Measurements from ENCODE around the gene OGA.

The OGA gene

DNA sequence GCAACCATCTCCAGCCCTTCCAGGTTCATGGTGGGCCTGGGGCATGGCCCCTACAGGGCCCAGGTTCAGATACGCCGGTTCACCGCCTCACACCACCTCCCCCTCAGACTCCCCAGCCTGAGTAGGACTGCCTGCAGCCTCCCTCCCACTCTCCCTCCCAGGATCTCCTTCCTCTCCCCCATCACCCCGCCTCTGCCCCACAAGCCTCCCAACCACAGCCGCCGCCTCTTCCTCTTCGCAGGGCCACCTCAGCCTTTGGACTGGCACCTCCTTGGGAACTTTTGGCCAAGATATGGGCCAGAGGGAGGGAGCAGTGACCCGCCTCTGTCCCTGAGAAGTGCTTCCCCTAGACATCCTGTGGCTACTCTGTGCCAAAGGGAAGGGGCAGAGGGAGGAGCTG is 16.1 kb upstream of the OGA start:
- TF ChIP-seq OSR1 (CRISPR knock-in tag; IDR thresholded peaks at IDR 0.05), result no peak
- TF ChIP-seq, protein P1, sequence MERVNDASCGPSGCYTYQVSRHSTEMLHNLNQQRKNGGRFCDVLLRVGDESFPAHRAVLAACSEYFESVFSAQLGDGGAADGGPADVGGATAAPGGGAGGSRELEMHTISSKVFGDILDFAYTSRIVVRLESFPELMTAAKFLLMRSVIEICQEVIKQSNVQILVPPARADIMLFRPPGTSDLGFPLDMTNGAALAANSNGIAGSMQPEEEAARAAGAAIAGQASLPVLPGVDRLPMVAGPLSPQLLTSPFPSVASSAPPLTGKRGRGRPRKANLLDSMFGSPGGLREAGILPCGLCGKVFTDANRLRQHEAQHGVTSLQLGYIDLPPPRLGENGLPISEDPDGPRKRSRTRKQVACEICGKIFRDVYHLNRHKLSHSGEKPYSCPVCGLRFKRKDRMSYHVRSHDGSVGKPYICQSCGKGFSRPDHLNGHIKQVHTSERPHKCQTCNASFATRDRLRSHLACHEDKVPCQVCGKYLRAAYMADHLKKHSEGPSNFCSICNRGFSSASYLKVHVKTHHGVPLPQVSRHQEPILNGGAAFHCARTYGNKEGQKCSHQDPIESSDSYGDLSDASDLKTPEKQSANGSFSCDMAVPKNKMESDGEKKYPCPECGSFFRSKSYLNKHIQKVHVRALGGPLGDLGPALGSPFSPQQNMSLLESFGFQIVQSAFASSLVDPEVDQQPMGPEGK (CRISPR knock-in tag; IDR thresholded peaks at IDR 0.05; ENCODE audit: borderline replicate concordance), result no peak
- no peak for TF ChIP-seq TOX (CRISPR knock-in tag; IDR thresholded peaks at IDR 0.05; ENCODE audit: borderline replicate concordance)
- no peak for TF ChIP-seq ZNF70 (CRISPR knock-in tag; IDR thresholded peaks at IDR 0.05)
- TF ChIP-seq, protein P2, sequence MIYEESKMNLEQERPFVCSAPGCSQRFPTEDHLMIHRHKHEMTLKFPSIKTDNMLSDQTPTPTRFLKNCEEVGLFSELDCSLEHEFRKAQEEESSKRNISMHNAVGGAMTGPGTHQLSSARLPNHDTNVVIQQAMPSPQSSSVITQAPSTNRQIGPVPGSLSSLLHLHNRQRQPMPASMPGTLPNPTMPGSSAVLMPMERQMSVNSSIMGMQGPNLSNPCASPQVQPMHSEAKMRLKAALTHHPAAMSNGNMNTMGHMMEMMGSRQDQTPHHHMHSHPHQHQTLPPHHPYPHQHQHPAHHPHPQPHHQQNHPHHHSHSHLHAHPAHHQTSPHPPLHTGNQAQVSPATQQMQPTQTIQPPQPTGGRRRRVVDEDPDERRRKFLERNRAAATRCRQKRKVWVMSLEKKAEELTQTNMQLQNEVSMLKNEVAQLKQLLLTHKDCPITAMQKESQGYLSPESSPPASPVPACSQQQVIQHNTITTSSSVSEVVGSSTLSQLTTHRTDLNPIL (CRISPR knock-in tag; IDR thresholded peaks at IDR 0.05; ENCODE audit: low read depth), result no peak
- TF ChIP-seq ISL1 (CRISPR knock-in tag; IDR thresholded peaks at IDR 0.05), result no peak
- TF ChIP-seq TCF4 (CRISPR knock-in tag; IDR thresholded peaks at IDR 0.05; ENCODE audit: borderline replicate concordance), result no peak
- TF ChIP-seq ESRRG (CRISPR knock-in tag; IDR thresholded peaks at IDR 0.05), result no peak
- ATAC-seq, result no peak

DNA sequence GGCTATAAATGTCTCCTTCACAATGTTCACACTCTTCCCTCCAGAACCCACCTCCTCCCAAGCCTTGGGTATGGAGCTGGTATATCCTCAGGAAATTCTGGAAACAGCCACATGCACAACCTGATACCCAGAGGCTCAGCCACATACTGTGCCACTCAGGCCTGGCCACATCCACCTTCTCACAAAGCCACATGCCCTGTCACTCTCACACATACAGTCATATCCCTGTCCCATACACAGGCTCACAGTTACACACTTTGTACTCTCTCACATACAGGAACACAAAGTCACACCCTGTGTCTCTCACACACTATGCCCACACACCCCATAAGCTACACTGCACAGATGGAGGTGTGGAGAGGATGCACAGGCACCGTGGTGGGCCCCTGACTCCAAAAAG is 15.2 kb upstream of the OGA start:
- TF ChIP-seq ZNF565 (CRISPR knock-in tag; conservative IDR thresholded peaks at IDR 0.05; ENCODE audit: low read depth) (no peak), CSDC2 (CRISPR knock-in tag; IDR thresholded peaks at IDR 0.05) (no peak), RARB (CRISPR knock-in tag; IDR thresholded peaks at IDR 0.05) (no peak), ZC3H10 (CRISPR knock-in tag; IDR thresholded peaks at IDR 0.05) (no peak)
- ATAC-seq, result no peak

DNA sequence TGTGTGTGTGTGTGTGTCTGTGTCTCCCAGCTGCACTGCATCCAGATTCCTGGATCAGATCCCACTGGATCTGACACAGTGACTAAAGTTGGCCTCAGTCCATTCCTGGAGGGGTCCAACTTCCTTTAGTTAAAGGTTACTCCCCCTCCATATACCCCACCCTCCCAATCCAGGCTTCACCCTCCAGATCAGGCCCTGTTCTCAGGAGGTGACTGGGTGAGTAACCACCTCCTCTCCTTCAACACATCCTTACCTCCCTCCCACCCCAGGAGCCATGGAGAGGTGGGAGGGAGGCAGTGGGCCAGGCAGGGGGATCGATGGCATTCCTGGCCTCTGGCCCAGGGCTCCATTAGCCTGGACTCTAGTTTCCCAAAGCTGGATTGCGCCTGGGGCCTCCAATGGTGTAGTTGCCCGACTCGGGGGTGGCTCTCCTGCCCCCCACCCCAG is 14.1 kb upstream of the OGA start:
- no peak for TF ChIP-seq PPARA (CRISPR knock-in tag; IDR thresholded peaks at IDR 0.05; ENCODE audit: borderline replicate concordance)
- no peak for TF ChIP-seq ZC3H10 (CRISPR knock-in tag; IDR thresholded peaks at IDR 0.05)
- TF ChIP-seq ZNF70 (CRISPR knock-in tag; IDR thresholded peaks at IDR 0.05), result peak; percentile 54; the same call in 1 of the 2 replicates
- no peak for TF ChIP-seq ISL1 (CRISPR knock-in tag; IDR thresholded peaks at IDR 0.05)
- TF ChIP-seq ZFP3 (CRISPR knock-in tag; IDR thresholded peaks at IDR 0.05), result no peak
- no peak for ATAC-seq

DNA sequence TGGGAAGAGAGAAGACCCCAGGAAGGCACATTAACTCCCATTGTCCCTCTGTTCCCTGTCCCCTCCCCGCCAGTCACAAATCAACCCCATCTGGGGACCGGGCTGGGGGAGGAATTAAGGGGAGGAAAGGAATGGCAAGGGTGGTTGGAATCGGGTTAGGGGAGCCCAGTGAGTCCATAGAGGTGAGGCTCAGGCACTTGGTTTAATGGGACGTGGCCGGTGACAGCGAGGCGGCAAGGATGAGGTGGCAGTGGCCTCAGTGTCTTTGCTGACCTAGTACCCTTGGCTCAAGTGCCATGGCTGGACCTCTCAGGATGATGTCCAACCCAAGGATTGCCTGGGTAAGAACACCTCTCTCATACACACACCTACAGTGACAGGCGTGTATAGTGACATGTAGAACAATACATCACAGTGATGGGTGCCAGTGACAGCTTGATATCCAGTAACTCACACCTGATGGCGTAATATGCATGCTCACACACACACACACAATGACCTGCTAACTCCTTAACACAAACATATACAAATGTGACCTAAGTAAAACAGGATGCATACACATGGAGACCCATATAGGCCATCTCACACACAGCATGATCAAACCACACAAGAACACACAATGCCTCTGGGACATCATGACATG is 13.0 kb upstream of the OGA start:
- ATAC-seq, result no peak
- no peak for TF ChIP-seq RARB (CRISPR knock-in tag; IDR thresholded peaks at IDR 0.05)
- no peak for TF ChIP-seq TCF4 (CRISPR knock-in tag; IDR thresholded peaks at IDR 0.05; ENCODE audit: borderline replicate concordance)
- no peak for TF ChIP-seq OSR1 (CRISPR knock-in tag; IDR thresholded peaks at IDR 0.05)
- TF ChIP-seq ZNF70 (CRISPR knock-in tag; IDR thresholded peaks at IDR 0.05), result no peak
- TF ChIP-seq ZNF565 (CRISPR knock-in tag; conservative IDR thresholded peaks at IDR 0.05; ENCODE audit: low read depth), result no peak
- no peak for TF ChIP-seq ZNF8 (CRISPR knock-in tag; IDR thresholded peaks at IDR 0.05)
- TF ChIP-seq ZC3H10 (CRISPR knock-in tag; IDR thresholded peaks at IDR 0.05), result no peak
- TF ChIP-seq ZFP3 (CRISPR knock-in tag; IDR thresholded peaks at IDR 0.05), result no peak
- TF ChIP-seq, protein P1 (CRISPR knock-in tag; IDR thresholded peaks at IDR 0.05; ENCODE audit: borderline replicate concordance), result no peak
- no peak for TF ChIP-seq SNAI2 (CRISPR knock-in tag; IDR thresholded peaks at IDR 0.05)
- no peak for TF ChIP-seq TOX (CRISPR knock-in tag; IDR thresholded peaks at IDR 0.05; ENCODE audit: borderline replicate concordance)
- TF ChIP-seq, protein P3, sequence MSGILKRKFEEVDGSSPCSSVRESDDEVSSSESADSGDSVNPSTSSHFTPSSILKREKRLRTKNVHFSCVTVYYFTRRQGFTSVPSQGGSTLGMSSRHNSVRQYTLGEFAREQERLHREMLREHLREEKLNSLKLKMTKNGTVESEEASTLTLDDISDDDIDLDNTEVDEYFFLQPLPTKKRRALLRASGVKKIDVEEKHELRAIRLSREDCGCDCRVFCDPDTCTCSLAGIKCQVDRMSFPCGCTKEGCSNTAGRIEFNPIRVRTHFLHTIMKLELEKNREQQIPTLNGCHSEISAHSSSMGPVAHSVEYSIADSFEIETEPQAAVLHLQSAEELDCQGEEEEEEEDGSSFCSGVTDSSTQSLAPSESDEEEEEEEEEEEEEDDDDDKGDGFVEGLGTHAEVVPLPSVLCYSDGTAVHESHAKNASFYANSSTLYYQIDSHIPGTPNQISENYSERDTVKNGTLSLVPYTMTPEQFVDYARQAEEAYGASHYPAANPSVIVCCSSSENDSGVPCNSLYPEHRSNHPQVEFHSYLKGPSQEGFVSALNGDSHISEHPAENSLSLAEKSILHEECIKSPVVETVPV (CRISPR knock-in tag; IDR thresholded peaks at IDR 0.05), result no peak

DNA sequence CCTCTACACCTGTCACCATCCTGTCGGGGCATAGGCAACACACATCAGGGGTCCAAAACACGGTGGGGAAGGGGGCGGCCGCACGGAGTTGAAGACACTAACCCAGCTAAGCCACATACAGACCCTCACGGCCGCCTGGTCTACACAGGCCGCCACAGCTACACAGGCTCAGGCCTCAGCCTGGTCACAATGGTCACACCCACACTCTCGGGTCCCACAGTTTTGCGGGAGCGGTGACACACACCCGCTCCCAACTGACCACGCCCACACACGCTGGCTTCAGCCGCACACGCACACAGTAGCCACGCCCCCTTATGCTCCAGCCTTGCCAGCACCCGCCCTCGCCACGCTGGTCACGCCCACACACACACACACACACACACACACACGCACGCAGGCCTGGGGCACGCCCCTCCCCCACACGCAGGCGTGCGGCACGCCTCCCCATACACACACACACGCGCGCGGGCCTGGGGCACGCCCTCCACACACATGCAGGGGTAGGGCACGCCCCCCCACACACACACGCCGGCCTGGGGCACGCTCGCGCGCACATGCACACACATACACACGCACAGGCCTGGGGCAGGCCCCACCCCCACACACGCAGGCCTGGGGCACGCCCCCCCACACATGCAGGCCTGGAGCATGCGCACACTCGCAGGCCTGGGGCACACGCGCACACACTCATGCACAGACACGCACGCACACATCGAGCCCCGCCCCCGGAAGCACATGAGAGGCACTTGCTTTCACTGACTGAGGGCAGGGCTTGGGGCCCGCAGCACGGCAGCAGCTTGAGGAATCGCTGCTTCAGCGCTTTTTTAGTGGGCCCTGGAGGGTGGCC is 12.3 kb upstream of the OGA start:
- peak; percentile 81 for ATAC-seq
- peak; percentile 56; the same call in 1 of the 2 replicates for TF ChIP-seq ZFP3 (CRISPR knock-in tag; IDR thresholded peaks at IDR 0.05)
- TF ChIP-seq PPARA (CRISPR knock-in tag; IDR thresholded peaks at IDR 0.05; ENCODE audit: borderline replicate concordance), result no peak
- TF ChIP-seq, protein P4, sequence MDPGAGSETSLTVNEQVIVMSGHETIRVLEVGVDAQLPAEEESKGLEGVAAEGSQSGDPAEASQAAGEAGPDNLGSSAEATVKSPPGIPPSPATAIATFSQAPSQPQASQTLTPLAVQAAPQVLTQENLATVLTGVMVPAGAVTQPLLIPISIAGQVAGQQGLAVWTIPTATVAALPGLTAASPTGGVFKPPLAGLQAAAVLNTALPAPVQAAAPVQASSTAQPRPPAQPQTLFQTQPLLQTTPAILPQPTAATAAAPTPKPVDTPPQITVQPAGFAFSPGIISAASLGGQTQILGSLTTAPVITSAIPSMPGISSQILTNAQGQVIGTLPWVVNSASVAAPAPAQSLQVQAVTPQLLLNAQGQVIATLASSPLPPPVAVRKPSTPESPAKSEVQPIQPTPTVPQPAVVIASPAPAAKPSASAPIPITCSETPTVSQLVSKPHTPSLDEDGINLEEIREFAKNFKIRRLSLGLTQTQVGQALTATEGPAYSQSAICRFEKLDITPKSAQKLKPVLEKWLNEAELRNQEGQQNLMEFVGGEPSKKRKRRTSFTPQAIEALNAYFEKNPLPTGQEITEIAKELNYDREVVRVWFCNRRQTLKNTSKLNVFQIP (CRISPR knock-in tag; IDR thresholded peaks at IDR 0.05; ENCODE audit: borderline replicate concordance, low read depth), result no peak
- no peak for TF ChIP-seq TOX (CRISPR knock-in tag; IDR thresholded peaks at IDR 0.05; ENCODE audit: borderline replicate concordance)
- no peak for TF ChIP-seq ZNF70 (CRISPR knock-in tag; IDR thresholded peaks at IDR 0.05)
- TF ChIP-seq, protein P5, sequence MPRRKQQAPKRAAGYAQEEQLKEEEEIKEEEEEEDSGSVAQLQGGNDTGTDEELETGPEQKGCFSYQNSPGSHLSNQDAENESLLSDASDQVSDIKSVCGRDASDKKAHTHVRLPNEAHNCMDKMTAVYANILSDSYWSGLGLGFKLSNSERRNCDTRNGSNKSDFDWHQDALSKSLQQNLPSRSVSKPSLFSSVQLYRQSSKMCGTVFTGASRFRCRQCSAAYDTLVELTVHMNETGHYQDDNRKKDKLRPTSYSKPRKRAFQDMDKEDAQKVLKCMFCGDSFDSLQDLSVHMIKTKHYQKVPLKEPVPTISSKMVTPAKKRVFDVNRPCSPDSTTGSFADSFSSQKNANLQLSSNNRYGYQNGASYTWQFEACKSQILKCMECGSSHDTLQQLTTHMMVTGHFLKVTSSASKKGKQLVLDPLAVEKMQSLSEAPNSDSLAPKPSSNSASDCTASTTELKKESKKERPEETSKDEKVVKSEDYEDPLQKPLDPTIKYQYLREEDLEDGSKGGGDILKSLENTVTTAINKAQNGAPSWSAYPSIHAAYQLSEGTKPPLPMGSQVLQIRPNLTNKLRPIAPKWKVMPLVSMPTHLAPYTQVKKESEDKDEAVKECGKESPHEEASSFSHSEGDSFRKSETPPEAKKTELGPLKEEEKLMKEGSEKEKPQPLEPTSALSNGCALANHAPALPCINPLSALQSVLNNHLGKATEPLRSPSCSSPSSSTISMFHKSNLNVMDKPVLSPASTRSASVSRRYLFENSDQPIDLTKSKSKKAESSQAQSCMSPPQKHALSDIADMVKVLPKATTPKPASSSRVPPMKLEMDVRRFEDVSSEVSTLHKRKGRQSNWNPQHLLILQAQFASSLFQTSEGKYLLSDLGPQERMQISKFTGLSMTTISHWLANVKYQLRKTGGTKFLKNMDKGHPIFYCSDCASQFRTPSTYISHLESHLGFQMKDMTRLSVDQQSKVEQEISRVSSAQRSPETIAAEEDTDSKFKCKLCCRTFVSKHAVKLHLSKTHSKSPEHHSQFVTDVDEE (CRISPR knock-in tag; IDR thresholded peaks at IDR 0.05), result peak; percentile 48; the same call in 1 of the 2 replicates
- no peak for TF ChIP-seq ESRRG (CRISPR knock-in tag; IDR thresholded peaks at IDR 0.05)
- no peak for TF ChIP-seq ZC3H10 (CRISPR knock-in tag; IDR thresholded peaks at IDR 0.05)
- no peak for TF ChIP-seq CSDC2 (CRISPR knock-in tag; IDR thresholded peaks at IDR 0.05)
- TF ChIP-seq OSR1 (CRISPR knock-in tag; IDR thresholded peaks at IDR 0.05), result no peak
